ENCODE data around the gene ATP9A. TPM values are rescaled to one million over a fixed set of nuclear protein-coding genes. Genes with fewer than 3 reads are reported as not detected.

Gene ATP9A
- total RNA-seq, 2 donors from 2014 or later, result 16.8 to 24.6 TPM

DNA sequence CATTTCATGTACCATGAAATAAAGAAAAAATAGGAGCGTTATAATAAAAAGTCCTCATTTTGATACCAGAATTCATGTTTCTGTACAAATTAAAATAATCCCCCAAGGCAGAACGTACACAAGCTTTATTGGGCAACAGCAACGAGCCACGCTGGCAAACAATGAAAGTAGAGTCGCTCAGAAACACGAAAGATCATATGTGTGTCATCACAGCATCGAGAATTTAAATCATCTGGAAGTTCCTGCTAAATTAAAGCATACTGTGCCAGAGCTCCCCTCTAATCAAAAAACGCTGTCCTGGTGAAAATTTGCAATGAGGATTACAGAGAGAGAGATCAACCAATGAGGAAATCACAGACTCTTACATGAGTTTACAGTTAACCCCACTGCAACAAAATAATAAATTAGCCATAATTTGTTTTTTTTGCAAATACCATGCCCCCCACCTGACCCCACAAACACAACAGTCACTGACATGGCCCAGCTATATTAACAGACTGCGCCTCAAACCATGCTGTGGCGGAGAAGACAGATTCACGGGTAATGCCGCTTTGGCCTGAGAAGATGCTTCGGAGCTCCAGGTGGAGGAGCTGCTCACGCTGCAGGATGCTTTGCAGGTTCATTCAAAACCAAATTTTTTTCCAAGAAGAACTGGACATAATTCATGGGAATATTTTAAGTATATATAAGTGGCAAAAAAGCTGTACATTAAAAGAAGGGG is 171.4 kb downstream of the ATP9A start:
- intact Hi-C loops (cut with DNase I), result loop anchor here (5.0 kb wide), 1 partner anchor 225 kb away; no protein-coding TSS in a partner anchor
- Histone ChIP-seq H3K9me3 (no peaks in the 10 kb centered on the region), H3K27me3 (no peaks in the 10 kb centered on the region), H3K4me1 (no peaks in the 10 kb centered on the region), H3K36me3 (replicated peaks in 1 of 2; ENCODE audit: insufficient read depth in 1 of 2, low read depth in 2 of 2) (peaks cover 0 to 13% of the 10 kb centered on the region in 2 donors), H3K27ac (no peak overlapping the region), H3K4me3 (no peak overlapping the region)
- no peak for ATAC-seq
- no peak for TF ChIP-seq POLR2A (IDR thresholded peaks at IDR 0.05)
- TF ChIP-seq, protein P1, sequence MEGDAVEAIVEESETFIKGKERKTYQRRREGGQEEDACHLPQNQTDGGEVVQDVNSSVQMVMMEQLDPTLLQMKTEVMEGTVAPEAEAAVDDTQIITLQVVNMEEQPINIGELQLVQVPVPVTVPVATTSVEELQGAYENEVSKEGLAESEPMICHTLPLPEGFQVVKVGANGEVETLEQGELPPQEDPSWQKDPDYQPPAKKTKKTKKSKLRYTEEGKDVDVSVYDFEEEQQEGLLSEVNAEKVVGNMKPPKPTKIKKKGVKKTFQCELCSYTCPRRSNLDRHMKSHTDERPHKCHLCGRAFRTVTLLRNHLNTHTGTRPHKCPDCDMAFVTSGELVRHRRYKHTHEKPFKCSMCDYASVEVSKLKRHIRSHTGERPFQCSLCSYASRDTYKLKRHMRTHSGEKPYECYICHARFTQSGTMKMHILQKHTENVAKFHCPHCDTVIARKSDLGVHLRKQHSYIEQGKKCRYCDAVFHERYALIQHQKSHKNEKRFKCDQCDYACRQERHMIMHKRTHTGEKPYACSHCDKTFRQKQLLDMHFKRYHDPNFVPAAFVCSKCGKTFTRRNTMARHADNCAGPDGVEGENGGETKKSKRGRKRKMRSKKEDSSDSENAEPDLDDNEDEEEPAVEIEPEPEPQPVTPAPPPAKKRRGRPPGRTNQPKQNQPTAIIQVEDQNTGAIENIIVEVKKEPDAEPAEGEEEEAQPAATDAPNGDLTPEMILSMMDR (IDR thresholded peaks at IDR 0.05), result no peak
- no peak for DNase-seq
- WGBS, 2 donors, result 86 to 89% methylated on average over 14 of the region's 14 CpGs

DNA sequence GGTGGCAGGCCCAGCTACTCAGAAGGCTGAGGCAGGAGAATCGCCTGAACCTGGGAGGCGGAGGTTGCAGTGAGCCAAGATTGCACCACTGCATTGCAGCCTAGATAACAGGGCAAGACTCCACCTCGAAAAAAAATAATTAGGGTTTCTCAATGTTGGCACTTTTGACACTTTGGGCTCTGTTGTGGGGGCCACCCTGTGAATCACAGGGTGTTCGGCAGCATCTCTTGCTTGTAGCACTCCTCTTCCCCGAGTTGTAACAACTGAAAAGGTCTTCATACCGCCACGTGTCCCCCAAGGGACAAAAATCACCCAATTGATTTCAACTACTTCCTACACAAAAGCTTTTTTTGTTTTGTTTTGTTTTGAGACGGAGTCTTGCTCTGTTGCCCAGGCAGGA is 172.4 kb downstream of the ATP9A start:
- Histone ChIP-seq H3K9me3 (no peaks in the 10 kb centered on the region), H3K4me3 (no peak overlapping the region), H3K27me3 (no peaks in the 10 kb centered on the region), H3K36me3 (replicated peaks in 1 of 2; ENCODE audit: insufficient read depth in 1 of 2, low read depth in 2 of 2) (peaks cover 0 to 5% of the 10 kb centered on the region in 2 donors), H3K27ac (no peak overlapping the region), H3K4me1 (no peaks in the 10 kb centered on the region)
- 84 to 88% methylated on average over 8 of the region's 8 CpGs for WGBS, 2 donors
- intact Hi-C loops (cut with DNase I), result loop anchor here (5.0 kb wide), 1 partner anchor 223 kb away; no protein-coding TSS in a partner anchor
- DNase-seq (no peak), ATAC-seq (no peak)
- TF ChIP-seq POLR2A (IDR thresholded peaks at IDR 0.05), result no peak
- TF ChIP-seq, protein P1 (IDR thresholded peaks at IDR 0.05), result no peak

DNA sequence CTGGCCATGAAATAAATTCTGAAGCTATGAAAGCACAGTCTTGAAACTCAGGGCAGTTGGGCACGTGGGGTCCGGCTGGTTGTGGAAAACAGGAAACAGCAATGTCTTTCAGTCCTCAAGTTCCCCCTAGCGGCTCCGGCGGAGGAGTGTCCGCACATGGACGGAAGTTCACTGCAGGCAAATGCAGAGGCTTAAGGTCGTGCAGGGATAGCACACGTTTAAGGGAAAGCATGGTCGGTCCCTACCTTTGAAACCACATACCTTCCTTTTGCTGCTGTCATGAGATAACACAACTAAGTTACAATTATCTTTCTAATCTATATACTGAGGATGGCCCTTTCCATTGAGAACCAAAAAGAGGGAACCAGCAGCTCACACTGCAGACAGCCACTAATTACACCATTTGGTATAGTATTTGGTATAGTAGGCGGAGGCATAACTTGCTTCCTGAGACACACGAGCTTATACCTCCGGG is 173.1 kb downstream of the ATP9A start:
- ATAC-seq (peak; percentile 97), DNase-seq (peak; percentile 85 to 90 (median 88))
- H3K4me3 ChIP-seq, result no peak overlapping the region
- intact Hi-C loops (cut with DNase I), result loop anchor here (5.0 kb wide), 1 partner anchor 223 kb away; no protein-coding TSS in a partner anchor
- no peaks in the 10 kb centered on the region for H3K4me1 ChIP-seq
- no peaks in the 10 kb centered on the region for H3K27me3 ChIP-seq
- no peak for TF ChIP-seq POLR2A (IDR thresholded peaks at IDR 0.05)
- TF ChIP-seq, protein P1 (IDR thresholded peaks at IDR 0.05), result peak; percentile 69 to 95 (median 87)
- no peaks in the 10 kb centered on the region for H3K9me3 ChIP-seq
- peaks cover 0 to 5% of the 10 kb centered on the region in 2 donors for H3K36me3 ChIP-seq (replicated peaks in 1 of 2; ENCODE audit: insufficient read depth in 1 of 2, low read depth in 2 of 2)
- H3K27ac ChIP-seq, result no peak overlapping the region
- 14% methylated on average over 13 of the region's 13 CpGs for WGBS, 2 donors

DNA sequence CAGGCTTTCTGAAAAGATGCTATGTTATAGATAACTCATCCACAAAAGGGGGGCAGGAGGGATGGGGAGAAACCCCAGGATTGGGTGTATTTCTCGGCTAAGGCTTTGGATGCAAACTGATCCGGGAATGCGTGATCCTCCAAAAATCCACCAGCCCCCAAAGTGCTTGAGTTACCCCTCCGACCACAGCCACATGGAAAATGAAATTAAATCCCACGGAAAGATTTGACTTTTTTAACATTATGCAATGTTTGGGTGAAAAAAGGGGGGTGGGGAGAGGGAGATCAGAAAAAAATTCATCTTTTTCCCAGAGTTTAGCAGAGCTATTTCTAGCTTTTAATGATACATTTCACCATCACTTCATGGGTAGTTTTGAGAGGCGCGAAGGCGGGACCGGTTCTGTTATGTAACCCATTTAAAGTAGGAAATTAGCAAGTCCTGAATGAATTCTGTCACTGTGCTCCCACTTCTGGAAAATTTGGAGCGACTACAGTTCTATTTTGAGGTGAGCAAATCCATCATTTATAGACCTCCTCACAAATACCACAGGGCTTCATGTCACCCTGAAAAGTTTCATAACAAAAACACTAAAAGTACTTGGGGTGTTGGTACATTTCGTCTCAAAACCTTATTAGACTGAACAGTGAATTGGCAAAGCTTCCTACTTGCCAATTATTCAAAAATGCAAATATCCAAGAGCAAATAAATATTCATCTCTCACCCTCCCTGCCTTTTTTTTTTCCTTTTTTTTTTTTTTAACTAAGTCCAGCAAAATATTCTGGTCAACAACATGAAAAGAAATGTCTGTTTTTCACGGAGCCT is 173.7 kb downstream of the ATP9A start:
- H3K36me3 ChIP-seq (replicated peaks in 1 of 2; ENCODE audit: insufficient read depth in 1 of 2, low read depth in 2 of 2), result peaks cover 0 to 2% of the 10 kb centered on the region in 2 donors
- no peak overlapping the region for H3K4me3 ChIP-seq
- TF ChIP-seq, protein P1 (IDR thresholded peaks at IDR 0.05), result no peak
- TF ChIP-seq POLR2A (IDR thresholded peaks at IDR 0.05), result no peak
- H3K4me1 ChIP-seq, result no peaks in the 10 kb centered on the region
- 62 to 68% methylated on average over 12 of the region's 12 CpGs for WGBS, 2 donors
- no peak overlapping the region for H3K27ac ChIP-seq
- no peaks in the 10 kb centered on the region for H3K27me3 ChIP-seq
- no peaks in the 10 kb centered on the region for H3K9me3 ChIP-seq
- intact Hi-C loops (cut with DNase I), result loop anchor here (5.0 kb wide), 1 partner anchor 222 kb away; no protein-coding TSS in a partner anchor
- ATAC-seq (no peak), DNase-seq (no peak)

Data from body of pancreas (tissue), 4 donors.